ENCODE results near the gene RPS17.

DNA sequence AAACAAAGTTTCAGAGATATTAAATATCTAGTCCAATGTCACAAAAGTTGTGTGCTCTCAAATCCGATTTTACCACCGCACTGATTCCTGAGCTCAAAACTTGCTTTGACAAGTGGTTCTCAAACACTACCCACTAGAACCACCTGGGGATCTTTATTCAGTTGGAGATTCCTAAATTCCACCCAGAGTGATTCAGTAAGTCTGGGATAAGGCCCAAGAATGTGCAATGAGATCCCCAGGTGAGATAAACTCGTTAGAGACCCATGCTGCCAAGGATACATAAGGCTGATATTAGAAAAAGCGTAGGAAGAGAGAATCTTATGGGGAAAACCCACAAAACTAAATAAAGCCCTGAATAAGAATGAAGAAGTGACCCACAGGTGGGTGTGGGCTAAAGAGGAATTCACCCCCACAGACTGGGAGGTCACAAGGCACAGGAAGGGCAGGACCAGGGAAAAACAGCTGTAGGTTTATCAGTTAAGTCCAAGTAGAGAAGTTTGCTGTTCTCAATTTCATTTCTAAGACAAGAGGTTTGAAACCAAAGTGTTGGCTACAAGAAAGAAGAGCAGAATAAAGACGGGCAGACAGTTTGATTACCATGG, 11.5 kb upstream of the RPS17 start:
- TF ChIP-seq, protein P1, sequence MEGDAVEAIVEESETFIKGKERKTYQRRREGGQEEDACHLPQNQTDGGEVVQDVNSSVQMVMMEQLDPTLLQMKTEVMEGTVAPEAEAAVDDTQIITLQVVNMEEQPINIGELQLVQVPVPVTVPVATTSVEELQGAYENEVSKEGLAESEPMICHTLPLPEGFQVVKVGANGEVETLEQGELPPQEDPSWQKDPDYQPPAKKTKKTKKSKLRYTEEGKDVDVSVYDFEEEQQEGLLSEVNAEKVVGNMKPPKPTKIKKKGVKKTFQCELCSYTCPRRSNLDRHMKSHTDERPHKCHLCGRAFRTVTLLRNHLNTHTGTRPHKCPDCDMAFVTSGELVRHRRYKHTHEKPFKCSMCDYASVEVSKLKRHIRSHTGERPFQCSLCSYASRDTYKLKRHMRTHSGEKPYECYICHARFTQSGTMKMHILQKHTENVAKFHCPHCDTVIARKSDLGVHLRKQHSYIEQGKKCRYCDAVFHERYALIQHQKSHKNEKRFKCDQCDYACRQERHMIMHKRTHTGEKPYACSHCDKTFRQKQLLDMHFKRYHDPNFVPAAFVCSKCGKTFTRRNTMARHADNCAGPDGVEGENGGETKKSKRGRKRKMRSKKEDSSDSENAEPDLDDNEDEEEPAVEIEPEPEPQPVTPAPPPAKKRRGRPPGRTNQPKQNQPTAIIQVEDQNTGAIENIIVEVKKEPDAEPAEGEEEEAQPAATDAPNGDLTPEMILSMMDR (conservative IDR thresholded peaks at IDR 0.05; ENCODE audit: low read depth, low read length) = no peak
- TF ChIP-seq POLR2A (IDR thresholded peaks at IDR 0.05; ENCODE audit: low read depth, low read length) = no peak
- TF ChIP-seq, protein P2, sequence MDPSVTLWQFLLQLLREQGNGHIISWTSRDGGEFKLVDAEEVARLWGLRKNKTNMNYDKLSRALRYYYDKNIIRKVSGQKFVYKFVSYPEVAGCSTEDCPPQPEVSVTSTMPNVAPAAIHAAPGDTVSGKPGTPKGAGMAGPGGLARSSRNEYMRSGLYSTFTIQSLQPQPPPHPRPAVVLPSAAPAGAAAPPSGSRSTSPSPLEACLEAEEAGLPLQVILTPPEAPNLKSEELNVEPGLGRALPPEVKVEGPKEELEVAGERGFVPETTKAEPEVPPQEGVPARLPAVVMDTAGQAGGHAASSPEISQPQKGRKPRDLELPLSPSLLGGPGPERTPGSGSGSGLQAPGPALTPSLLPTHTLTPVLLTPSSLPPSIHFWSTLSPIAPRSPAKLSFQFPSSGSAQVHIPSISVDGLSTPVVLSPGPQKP (IDR thresholded peaks at IDR 0.05; ENCODE audit: borderline replicate concordance, low read depth, low read length) = no peak
- TF ChIP-seq MAFK (IDR thresholded peaks at IDR 0.05; ENCODE audit: low read depth, low read length) = no peak
- TF ChIP-seq BHLHE40 (IDR thresholded peaks at IDR 0.05; ENCODE audit: low read depth, low read length) = no peak
- no peak for TF ChIP-seq CHD1 (IDR thresholded peaks at IDR 0.05; ENCODE audit: low read depth, low read length)
- TF ChIP-seq MAZ (IDR thresholded peaks at IDR 0.05; ENCODE audit: borderline replicate concordance, low read depth, low read length) = no peak
- TF ChIP-seq SMC3 (IDR thresholded peaks at IDR 0.05; ENCODE audit: low read depth, low read length) = no peak
- TF ChIP-seq, protein P3, sequence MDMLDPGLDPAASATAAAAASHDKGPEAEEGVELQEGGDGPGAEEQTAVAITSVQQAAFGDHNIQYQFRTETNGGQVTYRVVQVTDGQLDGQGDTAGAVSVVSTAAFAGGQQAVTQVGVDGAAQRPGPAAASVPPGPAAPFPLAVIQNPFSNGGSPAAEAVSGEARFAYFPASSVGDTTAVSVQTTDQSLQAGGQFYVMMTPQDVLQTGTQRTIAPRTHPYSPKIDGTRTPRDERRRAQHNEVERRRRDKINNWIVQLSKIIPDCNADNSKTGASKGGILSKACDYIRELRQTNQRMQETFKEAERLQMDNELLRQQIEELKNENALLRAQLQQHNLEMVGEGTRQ (IDR thresholded peaks at IDR 0.05; ENCODE audit: low read depth, low read length) = no peak
- no peak for TF ChIP-seq RAD21 (IDR thresholded peaks at IDR 0.05; ENCODE audit: low read length)
- no peak for TF ChIP-seq MXI1 (IDR thresholded peaks at IDR 0.05; ENCODE audit: borderline replicate concordance, low read depth, low read length)
- TF ChIP-seq RFX5 (IDR thresholded peaks at IDR 0.05; ENCODE audit: low read depth, low read length) = no peak
- no peak for TF ChIP-seq RCOR1 (IDR thresholded peaks at IDR 0.05; ENCODE audit: insufficient replicate concordance, low read length)
- TF ChIP-seq FOS (IDR thresholded peaks at IDR 0.05; ENCODE audit: low read depth, low read length) = no peak

Measured in IMR-90 (cell line).